H1 (cell line): ENCODE results near the gene ERGIC3. TPM values are rescaled to one million over a fixed set of nuclear protein-coding genes. Genes with fewer than 3 reads are reported as not detected.

Experiments used
- CTCF ChIA-PET: fragments of 300-600 bp; sonication (Branson Sonifier 250); formaldehyde crosslinking; loops from one replicate; lab custom pipeline; 2021; ENCODE audit not compliant: partially characterized antibody; lab: Charles Lee
- POLR2A ChIA-PET: fragments of 300-600 bp; sonication (Branson Sonifier 250); formaldehyde crosslinking; loops from one replicate; lab custom pipeline; 2021; ENCODE audit warnings: inconsistent platforms; ENCODE audit not compliant: partially characterized antibody; lab: Charles Lee
- DNase-seq, 2 experiments: peaks; one replicate each; pipeline versions ENCODE4 v3.0.0 to v3.0.0-alpha.2; 2010 to 2022; ENCODE audit warnings: low spot score in 2 of 2, low read depth in 1 of 2, mixed read lengths in 1 of 2
- FAIRE-seq: peaks from 2 replicates; lab custom pipeline; 2011; peaks lifted over from hg19 to GRCh38; lab: Jason Lieb, UNC
- H2AFZ ChIP-seq: 2 replicates; pipeline ENCODE4 v1.8.1; 2012; ENCODE audit warnings: low read length, inconsistent platforms
- H2AK5ac ChIP-seq: 2 replicates; pipeline ENCODE4 v1.6.1; 2013; ENCODE audit warnings: low read depth, low read length
- H2BK120ac ChIP-seq: replicated peaks from 2 replicates; pipeline ENCODE3; 2013; ENCODE audit warnings: low read depth, low read length, inconsistent platforms
- H2BK12ac ChIP-seq: 2 replicates; pipeline ENCODE4 v1.6.1; 2013; ENCODE audit warnings: low read depth, low read length
- H2BK15ac ChIP-seq: 2 replicates; pipeline ENCODE4 v1.6.1; 2013; ENCODE audit warnings: low read length
- H2BK20ac ChIP-seq: 2 replicates; pipeline ENCODE4 v1.6.1; 2013; ENCODE audit warnings: low read length
- H2BK5ac ChIP-seq: 2 replicates; pipeline ENCODE4 v1.6.1; 2013; ENCODE audit warnings: low read depth, low read length
- H3K14ac ChIP-seq: 2 replicates; pipeline ENCODE4 v1.6.1; 2013; ENCODE audit warnings: inconsistent platforms; ENCODE audit not compliant: insufficient read length
- H3K18ac ChIP-seq: 2 replicates; pipeline ENCODE4 v1.6.1; 2013; ENCODE audit warnings: low read length; ENCODE audit errors: extremely low read depth
- H3K23ac ChIP-seq: 2 replicates; pipeline ENCODE4 v1.6.1; 2013; ENCODE audit warnings: inconsistent platforms; ENCODE audit not compliant: insufficient read length
- H3K23me2 ChIP-seq: 2 replicates; pipeline ENCODE4 v1.6.1; 2013; ENCODE audit warnings: low read depth, low read length
- H3K27ac ChIP-seq: 2 replicates; pipeline ENCODE4 v1.6.1; 2011; ENCODE audit warnings: low read depth, low read length, inconsistent platforms
- H3K27me3 ChIP-seq, 4 experiments: replicated peaks in 1 of 4; 1 replicate in 1 of 4; 2 replicates in 3 of 4; pipeline versions ENCODE4 v1.6.1 to v1.8.1; 2011 to 2013; ENCODE audit warnings: low read length in 3 of 4, mild to moderate bottlenecking in 3 of 4, inconsistent platforms in 2 of 4, mixed read lengths in 2 of 4, moderate library complexity in 1 of 4; ENCODE audit not compliant: control insufficient read depth in 3 of 4, insufficient read depth in 3 of 4; ENCODE audit errors: extremely low read depth in 1 of 4
- H3K36me3 ChIP-seq, 4 experiments: 2 replicates each; pipeline versions ENCODE4 v1.6.1 to v1.8.1; 2011 to 2013; ENCODE audit warnings: mild to moderate bottlenecking in 4 of 4, low read length in 3 of 4, moderate library complexity in 2 of 4, control low read depth in 1 of 4, inconsistent platforms in 1 of 4; ENCODE audit not compliant: insufficient read depth in 4 of 4, control insufficient read depth in 2 of 4
- H3K4ac ChIP-seq: replicated peaks from 2 replicates; pipeline ENCODE3; 2013; ENCODE audit warnings: low read length, low read depth, mixed read lengths, inconsistent platforms; ENCODE audit not compliant: insufficient read length
- H3K4me1 ChIP-seq, 4 experiments: replicated peaks in 1 of 4; 1 replicate in 1 of 4; 2 replicates in 3 of 4; pipeline versions ENCODE4 v1.6.1 to v1.8.1; 2011 to 2013; ENCODE audit warnings: low read length in 3 of 4, inconsistent platforms in 2 of 4, mixed read lengths in 1 of 4; ENCODE audit not compliant: insufficient read depth in 4 of 4, control insufficient read depth in 3 of 4
- H3K4me2 ChIP-seq, 2 experiments: 2 replicates each; pipeline versions ENCODE4 v1.6.1 to v1.8.1; 2011 to 2013; ENCODE audit warnings: low read depth in 2 of 2, low read length in 2 of 2, control low read depth in 1 of 2, inconsistent platforms in 1 of 2, mild to moderate bottlenecking in 1 of 2; ENCODE audit not compliant: insufficient read depth in 1 of 2
- H3K4me3 ChIP-seq, 4 experiments: fragments of 200-600, 300-600 bp in 1 of 4; sonication (generic), shearing (Covaris generic), sonication (Bioruptor Twin) in 1 of 4; 2 replicates each; pipeline versions ENCODE4 v1.5.1 to v1.8.1; 2011 to 2016; ENCODE audit warnings: low read length in 4 of 4, low read depth in 3 of 4, control low read depth in 2 of 4, inconsistent platforms in 2 of 4, mild to moderate bottlenecking in 2 of 4, mixed read lengths in 1 of 4, moderate library complexity in 1 of 4; ENCODE audit not compliant: insufficient read depth in 2 of 4; ENCODE audit errors: extremely low read depth in 1 of 4
- H3K56ac ChIP-seq: replicated peaks from 2 replicates; pipeline ENCODE3; 2013; ENCODE audit warnings: low read depth, mild to moderate bottlenecking, mixed read lengths, low read length, inconsistent platforms; ENCODE audit not compliant: insufficient read length
- H3K79me1 ChIP-seq: 2 replicates; pipeline ENCODE4 v1.6.1; 2013; ENCODE audit warnings: low read depth, low read length, control low read depth
- H3K79me2 ChIP-seq, 2 experiments: 2 replicates each; pipeline versions ENCODE4 v1.6.1 to v1.8.1; 2012 to 2013; ENCODE audit warnings: low read length in 2 of 2, mild to moderate bottlenecking in 2 of 2, inconsistent platforms in 1 of 2; ENCODE audit not compliant: insufficient read depth in 2 of 2, control insufficient read depth in 1 of 2
- H3K9ac ChIP-seq, 4 experiments: replicated peaks in 1 of 4; 1 replicate in 1 of 4; 2 replicates in 3 of 4; pipeline versions ENCODE4 v1.6.1 to v1.8.1; 2011 to 2013; ENCODE audit warnings: low read depth in 3 of 4, low read length in 3 of 4, control low read depth in 2 of 4, mild to moderate bottlenecking in 2 of 4, moderate library complexity in 2 of 4, inconsistent platforms in 1 of 4; ENCODE audit errors: extremely low read depth in 1 of 4
- H3K9me3 ChIP-seq, 2 experiments: 2 replicates each; pipeline versions ENCODE4 v1.6.1 to v1.8.1; 2012 to 2013; ENCODE audit warnings: mild to moderate bottlenecking in 2 of 2, moderate library complexity in 2 of 2, control low read depth in 1 of 2, inconsistent platforms in 1 of 2, low read depth in 1 of 2, low read length in 1 of 2, mixed read lengths in 1 of 2; ENCODE audit not compliant: insufficient read depth in 2 of 2
- H4K20me1 ChIP-seq, 2 experiments: replicated peaks in 1 of 2; 2 replicates each; pipeline versions ENCODE3 to v1.8.1; 2011 to 2013; ENCODE audit warnings: inconsistent platforms in 2 of 2, low read length in 2 of 2, mild to moderate bottlenecking in 1 of 2; ENCODE audit not compliant: insufficient read depth in 2 of 2, control insufficient read depth in 1 of 2
- H4K5ac ChIP-seq: 2 replicates; pipeline ENCODE4 v1.6.1; 2013; ENCODE audit warnings: low read length, low read depth, mixed read lengths, inconsistent platforms; ENCODE audit not compliant: insufficient read length
- H4K8ac ChIP-seq: 2 replicates; pipeline ENCODE4 v1.8.0; 2013; ENCODE audit warnings: mild to moderate bottlenecking, moderate library complexity, low read length, inconsistent platforms; ENCODE audit not compliant: insufficient read depth; ENCODE audit errors: extremely low read depth
- H4K91ac ChIP-seq: replicated peaks from 2 replicates; pipeline ENCODE3; 2013; ENCODE audit warnings: low read length, mixed read lengths, inconsistent platforms; ENCODE audit not compliant: insufficient read length
- CHD2 ChIP-seq: IDR thresholded peaks from 2 replicates; pipeline ENCODE4 v1.6.1; 2012; ENCODE audit warnings: low read length, improper control_type of control experiment
- CTBP2 ChIP-seq: IDR thresholded peaks from 2 replicates; pipeline ENCODE4 v1.7.0; 2011; ENCODE audit warnings: borderline replicate concordance, mild to moderate bottlenecking, moderate library complexity, mixed read lengths, low read length; ENCODE audit not compliant: insufficient read depth, insufficient read length
- GABPA ChIP-seq: IDR thresholded peaks from 2 replicates; pipeline ENCODE4 v1.6.1; 2011; ENCODE audit warnings: mild to moderate bottlenecking, low read length, moderate library complexity, borderline replicate concordance; ENCODE audit not compliant: insufficient read depth
- HDAC6 ChIP-seq: IDR thresholded peaks from one replicate; pipeline ENCODE4 v1.7.1; 2012; ENCODE audit warnings: low read depth, mild to moderate bottlenecking, inconsistent platforms, low read length, moderate library complexity
- JUND ChIP-seq: IDR thresholded peaks from 2 replicates; pipeline ENCODE4 v1.6.1; 2011; ENCODE audit warnings: mild to moderate bottlenecking, improper control_type of control experiment, low read length
- NRF1 ChIP-seq: IDR thresholded peaks from 2 replicates; pipeline ENCODE4 v1.6.1; 2011; ENCODE audit warnings: mild to moderate bottlenecking, low read depth, low read length, improper control_type of control experiment
- POLR2A ChIP-seq, 2 experiments: IDR thresholded peaks; 1 replicate in 1 of 2; 2 replicates in 1 of 2; pipeline ENCODE4 v1.6.1; 2011; ENCODE audit warnings: low read depth in 2 of 2, low read length in 2 of 2, mild to moderate bottlenecking in 2 of 2; ENCODE audit errors: control extremely low read depth in 1 of 2
- SP4 ChIP-seq: IDR thresholded peaks from 2 replicates; pipeline ENCODE4 v1.6.1; 2012; ENCODE audit warnings: low read length, inconsistent platforms
- SRF ChIP-seq: IDR thresholded peaks from 2 replicates; pipeline ENCODE4 v1.6.1; 2011; ENCODE audit warnings: mild to moderate bottlenecking, low read depth, low read length, moderate library complexity
- WGBS, 2 experiments: shearing (Covaris generic) in 1 of 2; methylation state at CpG; one replicate each; pipeline versions ENCODE4 v1.1.6 to v1.1.7; 2013 to 2015; ENCODE audit warnings: low lambda C conversion rate in 2 of 2, mixed read lengths in 2 of 2, inconsistent platforms in 1 of 2, low coverage in 1 of 2, missing lambda C conversion rate in 1 of 2; ENCODE audit not compliant: insufficient replicate concordance in 2 of 2, insufficient coverage in 1 of 2, insufficient read length in 1 of 2; ENCODE audit errors: extremely low coverage in 1 of 2, missing lambda C conversion rate in 1 of 2; 5-methylcytosine and 5-hydroxymethylcytosine counted together
- polyA plus RNA-seq, 7 experiments: library from polyadenylated mRNA; depleted of rRNA in 3 of 7; stranded (reverse) in 5 of 7; unstranded in 2 of 7; fragments of >200 nt in 5 of 7; fragments of 200-250 nt in 2 of 7; gene quantifications; 1 replicate in 5 of 7; 2 replicates in 1 of 7; 4 replicates in 1 of 7; pipeline versions ENCODE4 v1.2.1 to v1.2.3, GENCODE V29; 2011 to 2013; ENCODE audit warnings: missing spikeins in 2 of 7, mixed read lengths in 2 of 7
- total RNA-seq: library from RNA; stranded (reverse); fragmentation: NEBNext Ultra II Directional; extraction: Animal tissue kit (Norgen Biotek cat#: 25700); gene quantifications from 2 replicates; pipeline ENCODE4 v1.2.1, GENCODE V29; 2021
- TF ChIP-seq, protein P1 (sequence below): IDR thresholded peaks from 2 replicates; pipeline ENCODE4 v1.6.1; 2012; ENCODE audit warnings: inconsistent platforms
- TF ChIP-seq, protein P2 (sequence below): IDR thresholded peaks from 2 replicates; pipeline ENCODE4 v1.6.1; 2012; ENCODE audit warnings: low read length, inconsistent platforms

The ERGIC3 gene
- total and polyA plus RNA-seq, 2 of the 8 experiments (the other 6 are each of a cell fraction or from before 2014, with no cell fraction given), result 178 to 341 TPM

DNA sequence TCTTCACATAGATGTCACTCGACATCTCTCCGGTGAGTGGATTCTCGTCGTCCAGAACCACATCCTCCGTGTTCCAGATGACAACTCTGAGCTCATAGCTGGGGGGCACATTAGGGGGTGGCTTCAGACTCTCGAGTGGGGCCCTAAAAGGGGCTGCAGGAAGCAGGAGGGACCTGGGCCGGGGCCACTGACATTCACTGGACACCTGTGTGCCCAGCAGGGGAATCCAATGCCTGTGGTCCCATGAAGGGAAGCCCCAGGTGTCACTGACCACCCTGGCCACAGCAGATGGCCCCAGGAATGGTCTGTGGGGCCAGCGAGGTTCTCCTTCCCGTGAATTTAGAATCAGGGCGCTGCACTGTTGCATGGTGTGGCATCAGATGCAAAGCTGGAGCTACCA lies 18.7 kb downstream of the ERGIC3 start:
- peaks cover 2 to 13% (median 7%) of the 10 kb centered on the region in 4 experiments; a peak in 6 of 8 replicates for H3K36me3 ChIP-seq
- POLR2A ChIA-PET, result interaction anchor here (1.0 to 4.4 kb wide), 5 partner anchors 9 to 176 kb away, joined by 3 to 18 read pairs (median 13); partner anchors contain the start of gene ERGIC3

More for the DNA sequence above, 18.7 kb downstream of the ERGIC3 start:
- Histone ChIP-seq H3K79me1 (0 out of 2 replicates have a peak, but pooled peaks cover 3% of the 10 kb centered on the region), H2BK15ac (no peak overlapping the region), H3K9ac (no peak overlapping the region; a peak in 1 of 7 replicates), H3K9me3 (no peaks in the 10 kb centered on the region), H3K18ac (no peak overlapping the region), H3K4me2 (no peak overlapping the region), H2BK120ac (no peak overlapping the region), H4K5ac (no peak overlapping the region), H3K23me2 (no peaks in the 10 kb centered on the region), H2AFZ (no peak overlapping the region), H3K27ac (no peak overlapping the region), H2BK20ac (no peak overlapping the region), H3K79me2 (no peaks in the 10 kb centered on the region), H3K4me3 (no peak overlapping the region), H2BK12ac (no peak overlapping the region), H4K20me1 (peaks cover 0 to 4% of the 10 kb centered on the region in 2 experiments), H4K8ac (0 out of 2 replicates have a peak overlapping the region, but pooled peaks have one; percentile 16), H3K23ac (no peak overlapping the region), H3K4me1 (peaks cover 0 to 4% (median 2%) of the 10 kb centered on the region in 4 experiments; a peak in 4 of 7 replicates), H3K4ac (no peak overlapping the region), H4K91ac (no peak overlapping the region), H2BK5ac (no peak overlapping the region), H3K27me3 (no peaks in the 10 kb centered on the region), H3K56ac (no peak overlapping the region), H2AK5ac (no peak overlapping the region), H3K14ac (no peak overlapping the region)
- FAIRE-seq (no peak), DNase-seq (no peak)
- TF ChIP-seq JUND (no peak), POLR2A (IDR thresholded peaks at IDR 0.05; ENCODE audit: control extremely low read depth in 1 of 2, low read depth in 2 of 2, low read length in 2 of 2) (no peak), CHD2 (no peak), HDAC6 (no peak), CTBP2 (no peak), NRF1 (no peak), SRF (no peak), GABPA (no peak), SP4 (no peak)
- TF ChIP-seq, protein P1, sequence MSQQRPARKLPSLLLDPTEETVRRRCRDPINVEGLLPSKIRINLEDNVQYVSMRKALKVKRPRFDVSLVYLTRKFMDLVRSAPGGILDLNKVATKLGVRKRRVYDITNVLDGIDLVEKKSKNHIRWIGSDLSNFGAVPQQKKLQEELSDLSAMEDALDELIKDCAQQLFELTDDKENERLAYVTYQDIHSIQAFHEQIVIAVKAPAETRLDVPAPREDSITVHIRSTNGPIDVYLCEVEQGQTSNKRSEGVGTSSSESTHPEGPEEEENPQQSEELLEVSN, result no peak
- TF ChIP-seq, protein P2, sequence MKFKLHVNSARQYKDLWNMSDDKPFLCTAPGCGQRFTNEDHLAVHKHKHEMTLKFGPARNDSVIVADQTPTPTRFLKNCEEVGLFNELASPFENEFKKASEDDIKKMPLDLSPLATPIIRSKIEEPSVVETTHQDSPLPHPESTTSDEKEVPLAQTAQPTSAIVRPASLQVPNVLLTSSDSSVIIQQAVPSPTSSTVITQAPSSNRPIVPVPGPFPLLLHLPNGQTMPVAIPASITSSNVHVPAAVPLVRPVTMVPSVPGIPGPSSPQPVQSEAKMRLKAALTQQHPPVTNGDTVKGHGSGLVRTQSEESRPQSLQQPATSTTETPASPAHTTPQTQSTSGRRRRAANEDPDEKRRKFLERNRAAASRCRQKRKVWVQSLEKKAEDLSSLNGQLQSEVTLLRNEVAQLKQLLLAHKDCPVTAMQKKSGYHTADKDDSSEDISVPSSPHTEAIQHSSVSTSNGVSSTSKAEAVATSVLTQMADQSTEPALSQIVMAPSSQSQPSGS, result no peak
- WGBS, 2 experiments, result 81% methylated on average over 10 of the region's 10 CpGs; no CpG with 5 or more reads in 1 of the 2 experiments
- CTCF ChIA-PET, result interaction anchor here (0.9 to 5.7 kb wide), 11 partner anchors 9 to 94 kb away, joined by 3 to 30 read pairs (median 4); no protein-coding TSS in a partner anchor
